ENCODE measurements around the gene FBXL14.

The FBXL14 gene

DNA sequence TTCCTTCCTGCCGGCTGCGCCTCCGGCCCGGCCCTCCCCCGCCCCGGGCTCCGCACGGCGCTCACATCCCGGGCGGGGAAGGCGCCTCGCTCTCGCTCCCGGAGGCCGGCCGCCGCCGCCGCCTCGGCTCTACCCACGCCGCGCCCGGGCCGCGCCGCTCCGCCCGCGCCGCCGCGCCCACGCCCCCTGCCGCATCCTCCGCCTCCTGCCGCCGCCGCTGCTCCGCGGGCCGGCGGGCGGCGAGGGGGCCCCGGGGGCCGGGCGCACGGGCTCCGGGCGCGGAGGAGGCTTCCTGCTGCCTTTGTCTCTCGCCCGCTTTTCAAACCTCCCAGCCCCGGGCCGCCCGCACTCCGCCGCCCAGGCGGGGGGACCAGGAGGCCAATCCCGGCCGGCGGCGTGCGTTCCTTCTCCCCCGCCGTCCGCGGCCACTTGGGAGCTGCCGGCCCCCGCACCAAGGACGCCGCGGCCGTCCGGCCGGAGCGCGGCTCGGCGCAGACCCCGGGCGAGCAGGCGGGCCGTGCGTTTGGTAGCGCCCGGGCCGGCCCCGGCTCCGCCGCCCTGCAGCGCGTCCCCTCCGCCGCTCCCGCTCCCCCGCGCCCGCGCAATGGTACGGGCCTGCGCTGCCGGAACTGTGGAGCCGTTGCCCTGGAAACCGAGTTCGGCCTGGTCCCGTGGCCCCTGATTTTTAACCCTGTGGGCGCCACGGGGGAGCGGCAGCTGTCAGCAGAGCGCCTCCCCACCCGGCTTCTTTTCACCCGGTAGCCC lies at the start of gene FBXL14:
FBXL14 (minus strand) TSS at position 321 of the 765 bp plus-strand sequence. CDS start 515 bp downstream, outside the sequence.
- peak; percentile 94 for DNase-seq

GRCh38 chr12:1643905-1644533 lies 49.6 kb upstream of the FBXL14 start:
- peak; percentile 71 for DNase-seq

DNA sequence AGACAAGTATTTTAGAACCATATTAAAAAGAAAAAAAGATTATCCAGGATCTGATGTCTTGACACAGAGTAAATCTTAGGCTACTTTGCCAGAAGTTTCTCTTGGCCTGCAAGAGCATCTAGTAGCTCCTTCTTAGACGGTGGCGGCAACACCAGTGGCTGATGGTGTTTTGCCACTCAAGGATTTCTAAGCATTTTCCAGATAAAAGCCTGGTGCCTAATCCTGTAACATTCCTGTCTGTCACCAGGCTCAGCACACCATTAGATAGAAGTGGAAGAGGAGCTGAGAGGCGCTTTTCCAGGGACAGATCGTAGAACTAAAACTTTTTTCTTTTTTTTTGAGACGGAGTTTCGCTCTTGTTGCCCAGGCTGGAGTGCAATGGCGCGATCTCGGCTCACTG lies 48.7 kb upstream of the FBXL14 start:
- DNase-seq: no peak

GRCh38 chr12:1642513-1642912 lies 48.1 kb upstream of the FBXL14 start:
- no peak for DNase-seq

DNA sequence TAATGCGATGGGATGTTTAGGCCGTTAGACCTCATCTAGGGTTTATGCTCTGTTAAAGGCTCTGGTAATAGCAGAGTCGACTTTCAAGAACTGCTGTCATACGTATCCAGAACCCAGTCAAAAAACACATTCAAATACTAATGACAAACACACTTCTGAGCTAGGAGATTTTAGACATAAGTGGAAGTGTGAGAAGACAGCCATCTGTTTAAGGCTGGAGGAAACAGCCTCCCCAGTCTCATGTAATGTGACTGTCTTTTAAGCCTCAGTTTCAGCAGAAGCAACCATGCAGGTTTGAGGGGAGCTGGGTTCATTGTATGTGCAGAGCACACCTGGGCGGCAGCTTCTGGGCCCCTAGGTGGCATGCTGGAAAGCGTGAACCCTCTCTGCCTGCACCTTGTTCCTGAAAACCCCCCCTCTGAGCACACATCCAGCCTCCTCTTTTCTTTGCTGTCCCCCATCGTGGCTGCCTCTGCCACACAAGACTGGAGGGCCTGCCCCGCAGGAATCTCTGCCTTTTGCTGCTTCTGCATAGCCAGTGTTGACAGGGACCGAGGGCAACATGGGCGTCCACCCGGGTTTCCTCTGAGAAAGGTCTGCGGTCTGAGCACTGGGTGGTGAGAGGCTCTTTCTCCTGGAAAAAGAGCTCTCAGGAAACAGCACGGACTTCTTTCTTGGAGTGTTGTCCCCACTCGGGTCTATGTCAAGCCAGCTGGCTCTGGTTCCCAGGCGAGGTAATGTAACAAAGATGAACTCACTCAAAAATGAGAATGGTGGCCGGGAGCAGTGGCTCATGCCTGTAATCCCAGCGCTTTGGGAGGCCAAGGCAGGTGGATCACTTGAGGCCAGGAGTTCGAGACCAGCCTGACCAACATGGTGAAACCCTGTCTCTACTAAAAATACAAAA lies 46.2 kb upstream of the FBXL14 start:
- peak; percentile 75 for DNase-seq

DNA sequence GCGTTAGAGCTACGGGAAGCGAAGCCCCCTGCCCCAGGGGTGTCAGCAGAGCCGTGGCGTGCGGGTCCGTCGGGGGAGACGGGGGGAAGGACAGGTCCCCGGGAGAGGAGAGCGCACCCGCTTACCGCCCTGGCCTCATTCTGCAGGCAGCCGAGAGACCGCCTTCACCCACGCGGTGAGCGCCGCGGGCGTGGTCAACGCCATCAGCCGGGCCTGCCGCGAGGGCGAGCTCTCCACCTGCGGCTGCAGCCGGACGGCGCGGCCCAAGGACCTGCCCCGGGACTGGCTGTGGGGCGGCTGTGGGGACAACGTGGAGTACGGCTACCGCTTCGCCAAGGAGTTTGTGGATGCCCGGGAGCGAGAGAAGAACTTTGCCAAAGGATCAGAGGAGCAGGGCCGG lies 45.2 kb upstream of the FBXL14 start:
- DNase-seq: no peak

DNA sequence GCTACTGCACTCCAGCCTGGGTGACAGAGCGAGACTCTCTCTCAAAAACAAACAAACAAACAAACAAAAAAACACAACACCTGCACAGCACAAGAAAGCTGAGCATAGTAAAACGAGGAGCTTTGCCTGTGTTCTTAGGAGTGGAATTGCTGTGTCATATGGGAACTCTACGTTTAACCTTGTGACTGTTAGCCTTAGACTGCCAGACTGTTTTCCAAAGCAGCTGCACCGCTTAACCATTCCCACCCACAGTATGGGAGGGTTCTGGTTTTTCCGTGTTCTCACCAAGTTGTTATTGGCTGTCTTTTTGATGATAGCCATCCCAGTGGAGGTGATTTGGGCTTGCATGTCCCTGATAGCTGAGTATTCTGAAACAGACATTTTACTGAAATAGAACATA lies 43.8 kb upstream of the FBXL14 start:
- DNase-seq: peak; percentile 46

- no peak for DNase-seq
Measured at GRCh38 chr12:1635301-1636095, 41.1 kb upstream of the FBXL14 start.

- DNase-seq: peak; percentile 93
Measured at GRCh38 chr12:1634590-1635191, 40.3 kb upstream of the FBXL14 start.

DNA sequence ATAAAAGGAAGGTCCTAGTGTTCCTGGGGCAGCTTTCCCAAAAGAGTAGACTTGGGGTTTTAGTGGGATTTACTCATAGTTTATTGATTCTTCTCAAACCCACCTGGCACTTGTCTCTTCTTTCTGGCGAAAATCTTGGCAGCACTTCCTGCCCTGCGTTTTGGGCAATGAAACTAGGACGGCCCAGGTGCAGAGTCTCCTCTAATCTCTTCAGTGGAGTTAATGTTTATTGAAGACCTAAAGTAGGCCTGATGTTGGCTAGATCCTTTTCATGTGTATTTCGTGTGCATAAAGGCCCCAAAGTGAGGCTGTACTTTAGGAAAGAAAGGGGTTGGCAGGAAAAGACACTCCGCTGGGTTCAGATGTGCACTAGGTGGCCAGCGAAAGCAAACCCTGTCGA lies 39.8 kb upstream of the FBXL14 start:
- DNase-seq: no peak

GRCh38 chr12:1633459-1633858 lies 39.1 kb upstream of the FBXL14 start:
- DNase-seq: no peak

DNA sequence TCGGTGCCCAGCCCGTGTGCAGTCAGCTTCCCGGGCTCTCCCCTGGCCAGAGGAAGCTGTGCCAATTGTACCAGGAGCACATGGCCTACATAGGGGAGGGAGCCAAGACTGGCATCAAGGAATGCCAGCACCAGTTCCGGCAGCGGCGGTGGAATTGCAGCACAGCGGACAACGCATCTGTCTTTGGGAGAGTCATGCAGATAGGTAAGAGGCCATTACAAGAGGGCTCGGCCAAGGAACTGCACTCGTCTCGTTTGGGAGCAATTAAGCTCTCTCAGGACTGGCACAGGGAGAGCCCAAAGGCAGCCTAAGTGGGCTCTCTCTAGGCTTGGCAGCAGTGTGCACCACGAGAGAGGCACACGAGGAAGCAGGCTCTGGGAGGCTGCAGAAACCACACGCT lies 38.3 kb upstream of the FBXL14 start:
- no peak for DNase-seq

- no peak for DNase-seq
Measured at GRCh38 chr12:1630827-1631591, 36.6 kb upstream of the FBXL14 start.

DNA sequence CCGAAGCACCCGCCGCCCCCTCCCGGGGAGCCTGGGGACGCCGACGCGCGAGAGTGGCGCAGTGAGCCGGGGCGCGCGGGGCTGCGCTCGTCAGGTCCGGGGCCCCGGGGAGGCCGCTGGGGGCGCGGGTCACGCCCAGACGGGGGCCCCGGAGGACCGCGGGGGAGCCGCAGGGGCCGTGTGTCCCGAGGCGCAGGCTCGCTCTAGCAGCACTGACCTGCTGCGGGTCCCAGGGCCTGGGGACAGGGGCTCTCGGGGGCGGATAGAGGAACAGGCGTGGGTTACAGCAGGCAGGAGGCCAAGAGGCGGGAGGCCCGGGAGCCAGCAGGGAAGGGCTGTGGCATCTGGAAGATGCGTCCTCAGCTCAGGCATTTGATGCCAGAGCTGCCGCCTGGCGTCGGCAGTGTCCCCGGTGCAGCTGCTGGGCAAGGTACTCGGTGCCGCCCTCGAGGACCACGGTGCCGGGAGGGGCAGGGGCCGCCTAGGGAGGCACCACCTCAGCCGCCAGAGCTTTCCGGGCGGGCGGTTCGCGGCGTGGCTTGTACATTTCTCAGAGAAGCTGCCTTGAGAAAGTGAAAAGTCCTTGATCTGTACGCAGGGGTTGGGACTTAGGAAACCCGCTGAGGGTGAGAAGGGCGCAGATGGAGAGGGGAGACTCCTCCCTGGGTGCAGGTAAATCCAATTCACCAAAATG lies 35.9 kb upstream of the FBXL14 start:
- peak; percentile 92 for DNase-seq

- DNase-seq: peak; percentile 83
Measured at GRCh38 chr12:1629338-1630132, 35.2 kb upstream of the FBXL14 start.

GRCh38 chr12:1628666-1629337 lies 34.4 kb upstream of the FBXL14 start, which contains the start of gene WNT5B:
Gene WNT5B, plus strand, starts transcription at chr12:1629231. Its CDS starts 2,124 bp downstream, at chr12:1631355.
- no peak for DNase-seq

DNA sequence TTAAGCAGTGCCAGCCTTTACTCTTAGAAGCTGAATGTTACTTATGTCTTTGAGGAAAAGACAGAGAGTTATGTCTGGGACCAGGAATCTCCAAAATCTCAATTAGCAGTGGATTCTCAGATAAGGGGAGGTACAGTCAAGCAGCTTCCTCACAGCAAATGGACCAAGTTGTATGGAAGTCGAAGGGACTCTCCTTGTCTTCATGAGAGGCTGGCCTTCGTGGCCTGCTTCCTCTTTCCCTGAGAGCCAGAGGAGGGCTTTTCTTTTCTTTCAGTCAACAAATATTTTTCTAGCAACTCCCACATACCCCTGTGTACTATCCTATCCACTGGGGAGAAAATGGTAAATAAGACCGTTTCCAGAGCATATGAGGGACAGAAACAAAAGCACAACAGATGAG lies 28.0 kb upstream of the FBXL14 start:
- no peak for DNase-seq

GRCh38 chr12:1620092-1620491 lies 25.7 kb upstream of the FBXL14 start:
- no peak for DNase-seq

GRCh38 chr12:1619587-1619986 lies 25.2 kb upstream of the FBXL14 start:
- DNase-seq: no peak

Data from NCI-H2171 treated with DMSO at 0.1 percent for 48 hours (cell line).